Heart right ventricle (tissue), 16 donors: ENCODE measurements around the gene TBC1D20. TPM values are rescaled to one million over a fixed set of nuclear protein-coding genes. Genes with fewer than 3 reads are reported as not detected.
"Not testable (repeated sequence)": the region's sequence is repeated elsewhere in the genome, so short reads cannot be mapped to it uniquely, and the experiment has no call there.

ENCODE experiments used
- ATAC-seq, 8 donors: fragments of 200-7000 bp; cut with Tn5 transposase; one replicate each; pipeline ENCODE4 v1.9.1; 2020; ENCODE audit warnings: mild to moderate bottlenecking in 8 of 8, moderate library complexity in 8 of 8, moderate number of reproducible peaks in 1 of 8
- DNase-seq, 2 donors: peaks; one replicate each; pipeline ENCODE4 v3.0.0-alpha.2; 2020
- H3K27ac ChIP-seq, 10 donors: fragments of 200-600 bp; sonication (generic) in 2 of 10; one replicate each; pipeline versions ENCODE4 v1.5.0 to v1.8.0; 2020 to 2022; ENCODE audit warnings: mild to moderate bottlenecking in 3 of 10
- H3K27me3 ChIP-seq, 7 donors: fragments of 200-600 bp; one replicate each; pipeline ENCODE4 v1.8.0; 2021 to 2022; ENCODE audit warnings: mild to moderate bottlenecking in 2 of 7
- H3K36me3 ChIP-seq, 9 donors: fragments of 200-600 bp; sonication (generic) in 1 of 9; one replicate each; pipeline versions ENCODE4 v1.5.0 to v1.8.0; 2020 to 2022; ENCODE audit warnings: mild to moderate bottlenecking in 2 of 9
- H3K4me1 ChIP-seq, 9 donors: fragments of 200-600 bp; sonication (generic) in 1 of 9; one replicate each; pipeline versions ENCODE4 v1.5.0 to v1.8.0; 2020 to 2022; ENCODE audit warnings: mild to moderate bottlenecking in 4 of 9
- H3K4me3 ChIP-seq, 10 donors: fragments of 200-600 bp; sonication (generic) in 2 of 10; one replicate each; pipeline versions ENCODE4 v1.5.0 to v1.8.0; 2020 to 2022; ENCODE audit warnings: mild to moderate bottlenecking in 7 of 10, moderate library complexity in 2 of 10
- H3K9me3 ChIP-seq, 11 donors: fragments of 200-600 bp in 10 of 11; sonication (generic) in 2 of 11; one replicate each; pipeline versions ENCODE4 v1.5.0 to v1.8.0; 2013 to 2022; ENCODE audit warnings: mild to moderate bottlenecking in 2 of 11, control low read depth in 1 of 11, moderate library complexity in 1 of 11
- CTCF ChIP-seq, 9 donors: fragments of 200-600 bp; sonication (generic) in 2 of 9; IDR thresholded peaks; one replicate each; pipeline versions ENCODE4 v1.5.0 to v1.8.0; 2021 to 2022; ENCODE audit warnings: antibody characterized with exemption in 9 of 9, mild to moderate bottlenecking in 5 of 9, moderate library complexity in 1 of 9
- WGBS, 2 donors: extraction: QIAGEN DNeasy Blood & Tissue Kit; methylation state at CpG; one replicate each; pipeline ENCODE4 v1.1.7; 2013; ENCODE audit warnings: inconsistent platforms in 1 of 2; 5-methylcytosine and 5-hydroxymethylcytosine counted together
- intact Hi-C, 10 donors: fragments of 100-400 bp; cut with DNase I; formaldehyde crosslinking; loops; one replicate each; pipeline versions ENCODE4 v1.11.1 to v1.14.2; 2022
- long read RNA-seq, 3 donors: library from polyadenylated mRNA; unstranded; transcript quantifications; one replicate each; pipeline ENCODE4 v2.0.0, GENCODE V29; 2020 to 2021
- polyA plus RNA-seq, 2 donors: library from polyadenylated mRNA; stranded (reverse); fragments of 200-250 nt; gene quantifications; one replicate each; pipeline ENCODE4 v1.2.3, GENCODE V29; 2013
- total RNA-seq, 10 donors: library from RNA; stranded (reverse); fragmentation: NEBNext Ultra II Directional in 3 of 10; extraction: Animal tissue kit (Norgen Biotek cat#: 25700) in 3 of 10; gene quantifications; one replicate each; pipeline versions ENCODE4 v1.2.1 to v1.2.4, GENCODE V29; 2021 to 2023
- donor health status: Arrhythmogenic right ventricular cardiomyopathy.
- donor health status: ischemic (EF 13 %, LVEDD 7.1; RV severe dilation, severe dysfunction).
- donor health status: healthy with polysubstance abuse.
- donor health status: DM: no; HTN: yes; CAD: no.
- donor health status: DM: no; HTN: no; CAD: no.
- donor health status: ischemic (EF 25% LVEDD 6.9; RV normal size, moderate dysfunction).
- donor health status: ischemic (EF 25% LVEDD 5.7; RV mildly dilated, moderate dysfunction).
- donor health status: healthy.
- donor health status: DM: yes; HTN: yes; CAD: no.
- donor health status: Ischemic cardiomyopathy.
- donor health status: ischemic (EF 35%, LVEDD 5.7; RV mildly dilated, moderate dysfunction).
- donor health status: nonischemic (EF 11% LVEDD 7.7; RV severe dilation, severe dysfunction).
- donor health status: DM: yes; HTN: yes; CAD: no.
- donor health status: PGD.
- donor health status: ischemic (EF 29% LVEDD 5.4; RV normal size, mild dysfunction).
- donor health status: nonischemic (EF 23%, LVEDD 6.1; RV moderate dilation, normal function).

TBC1D20 gene
- total RNA-seq (10 to 100 TPM; 20.3 to 28.2 (median 23.5) TPM), polyA plus RNA-seq (10 to 100 TPM; 12.9 to 16.7 TPM)
- long read RNA-seq, donor 1, full-length matches to known transcripts = 14 of 39 reads
- long read RNA-seq, donor 1, partial matches to known transcripts = 22 of 39 reads
- long read RNA-seq, donor 1, other reads (novel, unspliced or antisense) = 3 of 39 reads
- long read RNA-seq, donor 2, full-length matches to known transcripts = 27 of 45 reads
- long read RNA-seq, donor 2, partial matches to known transcripts = 7 of 45 reads
- long read RNA-seq, donor 2, other reads (novel, unspliced or antisense) = 11 of 45 reads
- long read RNA-seq, donor 3, full-length matches to known transcripts = 4 of 14 reads
- long read RNA-seq, donor 3, partial matches to known transcripts = 1 of 14 reads
- long read RNA-seq, donor 3, other reads (novel, unspliced or antisense) = 9 of 14 reads

GRCh38 chr20:462199-462991 lies at the start of gene TBC1D20:
Gene TBC1D20, minus strand, starts transcription at chr20:462533. Its CDS starts 128 bp downstream, at chr20:462405.
- peak; percentile 83 to 87 for DNase-seq
- peak in 5 of 9 donors; percentile 17 to 47 (median 41) for TF ChIP-seq CTCF (IDR thresholded peaks at IDR 0.05)
- Histone ChIP-seq H3K4me1 (peaks cover 2 to 53% (median 40%) of the 10 kb centered on the region in 9 donors), H3K4me3 (peak within 1 kb of the TSS; percentile 70 to 94 (median 86)), H3K27ac (peak within 1 kb of the TSS; percentile 87 to 99 (median 94)), H3K9me3 (no peaks in the 10 kb centered on the region), H3K27me3 (no peaks in the 10 kb centered on the region), H3K36me3 (peaks cover 0 to 8% (median 0%) of the 10 kb centered on the region in 9 donors)
- ATAC-seq = peak; percentile 96 to 99 (median 98)
- WGBS, 2 donors = 0 to 1% methylated on average over 66 to 80 of the region's 80 CpGs
- intact Hi-C loops = loop anchor here in 2 of 10 donors (5.0 to 10.0 kb wide), 3 partner anchors 55 to 110 kb away; partner anchors contain the start of gene RBCK1 (in 2 of the 2)

- H3K27me3 ChIP-seq, H3K4me3 ChIP-seq, intact Hi-C loops, H3K27ac ChIP-seq, H3K9me3 ChIP-seq, DNase-seq, ATAC-seq: not testable (repeated sequence)
- Histone ChIP-seq H3K4me1 (peaks cover 0 to 83% (median 42%) of the 10 kb centered on the region in 9 donors), H3K36me3 (peaks cover 0 to 31% (median 14%) of the 10 kb centered on the region in 9 donors)
- WGBS, 2 donors = 85 to 86% methylated on average over 9 of the region's 9 CpGs
Observed at GRCh38 chr20:510328-511057, 48.2 kb upstream of the TBC1D20 start.

GRCh38 chr20:508364-508787 lies 46.0 kb upstream of the TBC1D20 start:
- ATAC-seq = peak in 6 of 8 donors; percentile 12 to 77 (median 57)
- H3K27ac ChIP-seq, DNase-seq, intact Hi-C loops, H3K27me3 ChIP-seq, H3K4me3 ChIP-seq, H3K9me3 ChIP-seq: not testable (repeated sequence)
- 28 to 32% methylated on average over 4 to 6 of the region's 6 CpGs for WGBS, 2 donors
- Histone ChIP-seq H3K36me3 (peaks cover 0 to 52% (median 27%) of the 10 kb centered on the region in 9 donors), H3K4me1 (peaks cover 0 to 63% (median 36%) of the 10 kb centered on the region in 9 donors)

- TF ChIP-seq CTCF (IDR thresholded peaks at IDR 0.05) = no peak
- Histone ChIP-seq H3K9me3 (no peaks in the 10 kb centered on the region), H3K4me3 (no peak overlapping the region), H3K27ac (no peak overlapping the region), H3K4me1 (peaks cover 0 to 58% (median 31%) of the 10 kb centered on the region in 9 donors), H3K36me3 (peaks cover 0 to 57% (median 27%) of the 10 kb centered on the region in 9 donors), H3K27me3 (no peaks in the 10 kb centered on the region)
- intact Hi-C loops = no loop called here
- WGBS, 2 donors = 83 to 91% methylated on average over 7 of the region's 7 CpGs
- no peak for ATAC-seq
- DNase-seq = no peak
Observed at GRCh38 chr20:507761-508332, 45.5 kb upstream of the TBC1D20 start.
